ENCODE results near the gene METTL25B.
"Not testable (repeated sequence)": the region's sequence is repeated elsewhere in the genome, so short reads cannot be mapped to it uniquely, and the experiment has no call there.

Gene METTL25B

DNA sequence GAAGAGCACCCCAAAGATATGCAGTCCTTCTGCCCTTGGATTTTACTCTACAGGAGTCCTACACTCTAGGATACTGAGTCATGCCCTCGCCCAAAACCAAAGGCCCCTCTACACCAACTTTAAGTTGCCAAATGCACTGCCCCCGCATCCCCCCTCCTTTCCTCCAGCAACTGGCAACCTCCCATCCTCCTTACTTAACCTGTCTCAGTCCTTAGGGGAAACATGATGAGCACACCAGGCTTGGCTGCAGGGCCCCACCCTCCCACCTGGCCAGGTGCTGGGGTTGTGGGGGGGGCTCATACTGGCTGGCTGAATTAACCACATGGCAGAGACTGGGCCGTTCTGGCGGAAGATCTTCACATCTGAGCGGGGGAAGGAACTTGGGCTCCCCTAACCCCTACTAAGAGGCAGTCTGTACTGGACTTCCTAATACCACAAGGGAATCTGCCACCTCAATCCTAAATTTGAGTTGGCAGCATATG, 22.0 kb downstream of the METTL25B start:
- DNase-seq: peak; percentile 55

DNA sequence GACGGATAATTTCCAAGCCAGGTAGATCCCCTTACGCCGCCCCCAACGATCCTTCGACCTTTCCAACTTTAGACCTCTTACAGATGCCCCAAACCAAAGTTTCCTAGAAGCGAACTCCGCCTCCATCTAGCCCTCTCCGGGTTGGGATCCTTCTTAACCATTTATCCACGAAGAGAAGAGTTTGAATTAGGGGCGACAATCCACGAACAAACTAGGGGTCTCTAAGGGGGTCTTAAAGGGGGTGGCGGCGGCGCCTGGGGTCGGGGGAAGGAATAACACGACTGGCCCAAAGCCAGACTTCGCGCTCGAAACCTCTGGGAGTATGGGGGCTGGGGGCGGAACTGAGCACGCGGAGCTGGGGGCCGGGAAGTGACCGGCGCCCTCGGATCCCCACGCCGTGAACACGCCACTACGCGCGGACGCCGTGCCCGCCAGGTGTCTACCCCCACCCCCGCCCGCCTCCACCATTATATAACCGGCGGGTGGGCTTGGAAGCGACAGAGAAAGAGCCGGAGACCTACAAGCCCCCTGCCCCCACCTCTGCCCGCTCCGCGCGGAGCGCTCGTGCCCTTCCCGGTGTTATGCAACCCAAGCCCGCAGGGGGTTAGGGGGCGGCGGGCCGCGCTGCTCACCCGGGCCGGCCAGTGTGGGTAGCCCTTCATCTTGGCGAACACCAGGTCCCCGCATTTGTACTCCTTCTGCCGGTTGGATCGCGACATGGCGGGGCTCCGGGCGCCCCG, 22.6 kb downstream of the METTL25B start:
- DNase-seq: peak; percentile 58

DNA sequence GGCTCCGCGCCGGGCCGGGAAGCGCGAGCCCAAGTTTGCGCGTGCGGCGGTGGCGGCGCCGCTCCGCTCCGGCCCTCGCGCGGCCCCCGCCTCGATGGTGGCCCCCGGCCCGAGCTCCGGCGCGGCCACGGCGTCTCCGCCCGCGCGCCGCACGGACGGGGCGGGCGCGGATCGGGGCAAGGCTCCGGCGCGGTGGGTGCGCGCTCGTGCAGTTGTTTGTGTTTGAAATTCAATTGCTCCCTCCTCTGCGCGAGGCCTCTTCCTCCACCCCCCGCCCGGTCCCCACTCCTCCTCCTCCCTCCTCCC, 23.1 kb downstream of the METTL25B start, which contains the start of gene HDGF:
TSS of gene HDGF (minus strand) at position 225 of the 306 bp plus-strand sequence. CDS start 246 bp downstream, outside the sequence.
- DNase-seq: no peak

DNA sequence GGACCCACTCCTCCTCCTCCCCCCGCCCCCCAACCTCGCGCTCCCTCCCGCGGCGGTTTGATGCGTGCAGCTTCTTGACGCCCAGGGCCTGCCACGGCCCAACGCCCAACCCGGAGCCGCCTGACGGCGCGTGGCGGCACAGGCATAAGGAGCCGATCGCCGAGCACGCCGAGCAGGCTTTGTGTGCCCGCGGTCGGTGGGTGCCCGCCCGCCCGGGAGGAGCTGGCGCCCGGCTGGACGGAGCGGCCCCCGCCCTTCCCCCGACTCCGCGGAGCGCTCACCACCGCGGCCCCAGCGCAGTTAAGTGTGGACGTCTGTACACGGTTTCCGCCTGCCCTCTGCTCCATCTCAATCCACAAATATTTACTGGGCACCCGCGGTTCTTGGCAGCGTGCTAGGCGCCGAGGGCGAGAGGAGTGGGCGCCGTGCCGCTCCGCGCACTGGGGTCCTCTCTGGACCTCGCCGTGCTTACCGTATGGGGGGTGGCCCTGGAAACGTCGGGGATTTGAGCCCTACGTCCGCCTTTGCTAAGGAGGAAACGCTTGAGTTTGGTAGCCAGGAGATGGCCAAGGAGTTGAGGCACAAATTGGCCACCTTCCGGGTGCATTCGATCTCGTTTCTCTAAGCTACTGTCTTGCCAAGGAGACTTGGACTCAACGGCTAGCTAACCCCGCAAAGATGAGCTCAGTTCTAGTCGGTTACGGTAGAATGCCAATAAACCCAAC, 23.6 kb downstream of the METTL25B start:
- DNase-seq: peak; percentile 99

DNA sequence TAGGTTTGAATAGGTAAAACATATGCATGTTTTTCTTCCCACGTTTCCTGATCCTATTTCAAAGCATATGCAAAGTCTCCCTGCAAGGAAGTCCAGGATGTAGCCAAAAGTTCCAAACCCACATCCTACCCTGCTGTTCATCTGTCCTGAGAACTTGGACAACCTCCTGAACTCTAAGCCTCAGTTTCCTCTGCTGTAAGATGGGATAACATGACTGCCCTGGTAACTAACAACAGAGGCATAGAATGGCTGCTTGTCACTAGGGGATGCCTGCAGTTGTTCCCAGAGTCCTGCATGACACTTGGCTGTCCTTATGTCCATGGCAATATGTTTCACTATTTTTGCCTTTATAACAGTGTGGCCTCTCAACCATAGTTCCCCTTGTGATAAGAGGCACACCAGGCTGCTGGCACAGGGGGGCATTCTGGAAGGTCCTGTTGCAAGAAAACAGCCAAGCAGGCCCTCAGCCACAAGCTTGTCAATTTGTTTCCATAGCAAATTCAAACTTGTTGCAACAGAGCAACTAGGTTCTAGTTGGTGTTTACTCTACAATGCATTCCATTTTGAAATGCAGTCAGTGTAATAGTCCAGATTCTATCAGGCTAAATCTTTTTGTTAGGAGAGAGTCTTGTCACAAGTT, 24.7 kb downstream of the METTL25B start:
- DNase-seq: no peak

DNA sequence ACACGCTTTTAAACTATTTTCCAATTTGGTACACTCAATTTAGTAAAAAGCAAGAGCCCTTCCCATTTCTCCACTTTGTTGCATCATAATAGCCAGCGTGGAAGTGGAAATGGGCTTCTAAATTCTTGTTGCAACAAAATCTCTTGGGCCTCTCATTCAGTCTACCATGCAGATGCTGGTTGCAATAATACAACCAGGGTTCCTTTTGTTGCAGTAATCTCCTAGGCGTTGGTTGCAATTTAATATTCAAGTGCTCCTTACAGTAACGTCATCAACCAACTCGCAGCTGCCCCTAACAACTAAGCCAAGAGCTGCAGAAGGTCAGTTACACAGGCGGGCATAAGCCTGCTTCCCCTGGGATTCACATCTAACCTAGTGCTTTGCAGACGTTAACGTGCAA, 25.9 kb downstream of the METTL25B start:
- DNase-seq: peak; percentile 96

DNA sequence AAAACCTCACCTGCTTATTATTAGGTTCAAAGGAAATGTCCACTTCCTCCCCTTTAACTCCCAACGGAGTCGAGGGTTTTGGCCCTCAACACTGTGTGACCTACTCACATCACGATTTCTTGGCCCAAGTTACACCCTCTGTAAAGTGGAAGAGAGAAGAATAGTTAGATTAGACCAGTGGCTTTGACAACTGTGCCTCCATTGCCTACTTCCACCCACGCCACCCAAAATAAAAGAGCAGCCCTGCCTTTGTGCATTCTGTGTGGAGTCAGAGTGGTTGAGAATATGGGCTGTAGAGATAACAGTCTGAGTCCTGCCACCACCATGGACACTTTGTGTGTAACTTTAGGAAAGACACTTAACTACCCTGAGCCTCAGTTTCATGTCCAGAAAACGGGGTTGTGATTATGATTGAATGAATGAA, 27.3 kb downstream of the METTL25B start:
- no peak for DNase-seq

DNA sequence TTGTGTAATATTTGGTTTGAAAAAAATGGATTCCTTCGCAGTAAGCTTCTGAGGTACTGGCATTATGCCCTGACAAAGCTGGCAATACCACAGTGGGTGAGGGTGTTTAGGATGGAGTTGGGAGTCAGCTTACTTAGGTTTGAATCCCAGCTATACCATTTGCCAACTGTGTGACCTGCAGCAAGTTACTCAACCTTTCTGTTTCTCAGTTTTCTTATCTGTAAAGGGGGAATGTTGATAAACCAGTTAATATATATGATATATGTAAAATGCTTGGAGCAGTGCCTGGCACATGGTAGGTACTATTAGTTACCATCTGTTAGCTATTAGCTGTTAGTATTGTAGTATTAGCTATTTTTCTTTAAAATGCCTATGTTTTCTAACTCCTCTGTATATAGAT, 28.1 kb downstream of the METTL25B start:
- DNase-seq: no peak

DNA sequence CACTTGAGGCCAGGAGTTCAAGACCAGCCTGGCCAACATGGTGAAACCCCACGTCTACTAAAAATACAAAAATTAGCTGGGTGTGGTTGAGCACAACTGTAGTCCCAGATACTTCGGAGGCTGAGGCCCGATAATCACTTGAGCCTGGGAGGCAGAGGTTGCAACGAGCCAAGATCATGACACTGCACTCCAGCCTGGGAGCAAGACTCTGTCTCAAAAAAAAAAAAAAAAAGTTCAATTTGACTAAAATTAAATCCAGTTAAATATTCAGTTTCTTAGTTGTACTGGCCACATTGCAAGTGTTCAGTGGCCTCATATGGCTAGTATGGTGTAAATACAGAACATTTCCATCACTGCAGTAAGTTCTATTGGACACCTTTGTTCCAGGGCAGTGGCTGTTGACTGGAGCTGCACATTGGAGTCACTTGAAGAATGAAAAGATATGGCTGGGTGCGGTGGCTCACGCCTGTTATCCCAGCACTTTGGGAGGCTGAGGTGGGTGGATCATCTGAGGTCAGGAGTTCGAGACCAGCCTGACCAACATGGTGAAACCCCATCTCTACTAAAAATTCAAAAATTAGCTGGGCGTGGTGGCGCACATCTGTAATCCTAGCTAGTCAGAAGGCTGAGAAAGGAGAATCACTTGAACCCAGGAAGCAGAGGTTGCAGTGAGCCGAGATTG, 29.4 kb downstream of the METTL25B start:
- not testable (repeated sequence) for DNase-seq

DNA sequence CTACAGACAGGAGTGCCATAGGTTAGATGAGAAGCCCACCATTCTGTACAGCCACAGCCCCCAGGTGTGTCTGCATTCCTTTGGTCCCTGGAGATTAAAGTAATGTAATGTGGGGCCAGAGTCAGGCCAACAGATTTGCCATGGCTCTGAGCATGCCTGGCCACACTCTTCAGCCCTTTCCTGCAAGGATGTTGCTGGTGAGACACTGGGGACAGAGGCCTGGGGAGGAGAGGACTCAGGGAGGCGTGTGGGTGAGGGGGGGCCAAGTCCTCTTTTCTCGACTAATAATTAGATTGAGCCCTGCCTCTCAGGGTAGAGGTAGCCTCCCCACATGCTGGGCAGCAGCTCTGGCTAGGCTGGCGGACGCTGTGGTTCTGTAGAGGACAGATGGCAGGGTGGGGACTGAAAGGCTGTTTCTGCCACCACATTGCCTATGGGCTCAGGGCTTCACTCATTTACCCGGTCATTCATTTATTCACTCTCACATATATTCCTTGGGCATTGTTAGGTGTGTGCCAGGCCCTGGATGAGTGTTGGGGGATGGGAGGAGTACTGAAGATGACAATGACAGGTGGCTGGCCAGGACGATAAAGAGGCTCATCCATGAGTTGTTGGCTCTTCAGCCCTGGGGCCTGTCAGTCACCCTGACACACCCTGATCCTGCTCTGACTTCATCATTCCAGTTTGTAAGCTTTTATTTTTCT, 32.0 kb downstream of the METTL25B start:
- DNase-seq: peak; percentile 96

DNA sequence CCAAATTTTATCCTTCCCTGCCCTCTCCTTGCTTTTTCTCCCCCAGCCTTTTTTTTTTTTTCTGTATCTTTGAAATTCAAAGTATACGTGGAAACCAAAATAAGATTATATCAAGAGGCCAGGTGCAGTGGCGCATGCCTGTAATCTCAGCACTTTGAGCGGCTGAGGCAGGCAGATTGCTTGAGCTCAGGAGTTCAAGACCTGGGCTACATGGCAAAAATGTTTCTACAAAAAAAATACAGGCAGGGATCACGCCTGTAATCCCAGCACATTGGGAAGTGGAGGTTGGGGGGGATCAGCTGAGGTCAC, 32.5 kb downstream of the METTL25B start:
- peak; percentile 85 for DNase-seq

DNA sequence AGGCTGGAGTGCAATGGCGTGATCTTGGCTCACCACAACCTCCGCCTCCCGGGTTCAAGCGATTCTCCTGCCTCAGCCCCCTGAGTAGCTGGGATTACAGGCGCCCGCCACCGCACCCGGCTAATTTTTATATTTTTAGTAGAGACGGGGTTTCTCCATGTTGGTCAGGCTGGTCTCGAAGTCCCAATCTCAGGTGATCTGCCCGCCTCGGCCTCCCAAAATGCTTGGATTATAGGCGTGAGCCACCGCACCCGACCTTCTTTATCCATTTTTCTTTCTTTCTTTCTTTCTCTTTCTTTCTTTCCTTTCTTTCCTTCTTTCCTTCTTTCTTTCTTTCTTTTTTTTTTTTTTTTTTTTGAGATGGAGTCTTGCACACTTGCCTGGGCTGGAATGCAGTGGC, 36.9 kb downstream of the METTL25B start:
- not testable (repeated sequence) for DNase-seq

DNA sequence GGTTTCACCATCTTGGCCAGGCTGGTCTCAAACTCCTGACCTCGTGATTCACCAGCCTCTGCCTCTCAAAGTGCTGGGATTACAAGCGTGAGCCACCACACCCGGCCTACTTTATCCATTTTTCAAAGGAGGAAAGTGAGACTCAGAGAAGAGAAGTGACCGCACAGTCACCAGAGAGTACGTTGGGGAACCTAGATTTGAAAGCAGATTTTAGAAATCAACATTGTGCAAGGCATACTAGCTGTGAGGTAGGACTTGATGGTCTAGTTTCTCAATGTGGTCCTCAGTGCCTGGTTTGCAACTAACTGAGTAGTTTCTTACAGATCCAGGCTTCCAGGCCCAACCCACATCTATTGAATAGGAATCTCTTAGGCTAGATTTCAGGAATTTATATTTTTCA, 37.4 kb downstream of the METTL25B start:
- no peak for DNase-seq

DNA sequence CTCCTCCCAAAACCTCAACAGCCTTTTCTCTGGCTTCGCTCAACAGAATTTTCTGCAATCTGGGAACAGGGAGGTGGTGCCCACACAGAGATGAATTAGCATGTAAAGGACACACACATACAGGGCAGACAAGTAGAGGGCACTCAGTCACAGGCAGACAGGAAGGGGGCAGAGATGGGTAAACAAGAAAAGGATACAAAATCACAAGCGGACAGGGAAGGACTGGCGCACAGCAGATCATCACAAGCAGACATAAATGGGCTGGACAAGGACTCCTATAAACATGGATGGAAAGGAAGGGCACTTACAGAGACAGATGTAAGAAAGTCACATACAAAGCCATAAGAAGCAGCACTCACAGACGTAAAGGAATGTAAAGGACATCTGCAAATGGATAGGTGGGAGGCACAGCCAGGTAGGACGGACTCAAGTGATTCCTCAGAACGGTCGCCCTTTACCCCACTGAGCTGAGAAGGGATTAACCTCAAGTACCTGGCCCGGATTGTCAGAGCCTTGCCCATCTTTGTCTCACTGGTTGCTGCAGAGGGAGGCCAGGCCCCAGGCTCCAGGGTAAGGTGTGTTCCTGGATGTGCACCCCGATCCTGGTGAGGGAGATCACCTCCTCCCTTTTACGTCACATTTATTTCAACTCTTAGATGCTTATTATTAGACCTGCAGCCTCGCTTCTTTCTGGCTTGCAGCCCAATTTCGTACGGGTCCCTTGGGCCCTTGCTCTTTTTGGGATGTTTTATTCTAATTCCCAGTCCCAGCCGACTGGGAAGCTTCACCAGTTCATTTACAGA, 38.2 kb downstream of the METTL25B start:
- peak; percentile 75 for DNase-seq

DNA sequence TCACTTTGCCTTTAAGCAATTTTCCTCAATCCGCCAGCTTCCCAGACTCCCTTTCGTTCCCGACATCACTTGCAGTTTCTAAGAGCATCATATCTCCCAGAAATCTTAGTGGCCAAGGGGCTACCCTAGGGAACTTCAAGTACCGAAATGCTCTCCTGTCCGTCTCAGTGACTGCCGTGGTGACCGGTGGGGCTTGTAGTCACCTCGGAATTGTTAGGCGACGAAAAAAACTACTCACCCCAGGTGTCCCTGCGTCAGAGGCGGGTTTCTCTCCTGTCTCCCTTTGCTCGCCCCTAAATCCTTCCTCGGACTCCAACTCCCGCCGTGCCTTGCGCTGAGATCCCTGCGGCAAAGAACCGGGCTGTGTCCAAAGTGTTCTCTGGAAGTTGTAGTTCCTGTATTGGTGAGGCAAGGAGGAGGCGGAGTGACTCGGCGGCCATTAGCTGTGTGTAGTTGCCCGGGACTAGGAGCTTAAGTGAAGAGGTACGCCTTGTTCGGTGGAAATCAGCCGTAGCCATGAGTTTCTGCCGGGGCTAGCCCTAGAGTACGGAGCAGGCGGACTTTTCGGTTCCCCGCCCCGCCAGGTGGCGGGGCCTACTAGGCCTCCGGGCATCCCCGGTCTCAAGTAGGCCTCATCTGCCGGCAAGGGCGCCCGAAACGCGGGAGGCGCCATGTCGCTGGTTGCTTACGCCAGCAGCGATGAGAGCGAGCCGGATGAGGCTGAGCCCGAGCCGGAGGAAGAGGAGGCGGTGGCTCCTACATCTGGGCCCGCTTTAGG, 39.0 kb downstream of the METTL25B start, which contains the start of gene PRCC:
TSS of gene PRCC (plus strand) at position 435 of the 778 bp plus-strand sequence. CDS start at position 672, 237 bp downstream.
- peak; percentile 100 for DNase-seq

DNA sequence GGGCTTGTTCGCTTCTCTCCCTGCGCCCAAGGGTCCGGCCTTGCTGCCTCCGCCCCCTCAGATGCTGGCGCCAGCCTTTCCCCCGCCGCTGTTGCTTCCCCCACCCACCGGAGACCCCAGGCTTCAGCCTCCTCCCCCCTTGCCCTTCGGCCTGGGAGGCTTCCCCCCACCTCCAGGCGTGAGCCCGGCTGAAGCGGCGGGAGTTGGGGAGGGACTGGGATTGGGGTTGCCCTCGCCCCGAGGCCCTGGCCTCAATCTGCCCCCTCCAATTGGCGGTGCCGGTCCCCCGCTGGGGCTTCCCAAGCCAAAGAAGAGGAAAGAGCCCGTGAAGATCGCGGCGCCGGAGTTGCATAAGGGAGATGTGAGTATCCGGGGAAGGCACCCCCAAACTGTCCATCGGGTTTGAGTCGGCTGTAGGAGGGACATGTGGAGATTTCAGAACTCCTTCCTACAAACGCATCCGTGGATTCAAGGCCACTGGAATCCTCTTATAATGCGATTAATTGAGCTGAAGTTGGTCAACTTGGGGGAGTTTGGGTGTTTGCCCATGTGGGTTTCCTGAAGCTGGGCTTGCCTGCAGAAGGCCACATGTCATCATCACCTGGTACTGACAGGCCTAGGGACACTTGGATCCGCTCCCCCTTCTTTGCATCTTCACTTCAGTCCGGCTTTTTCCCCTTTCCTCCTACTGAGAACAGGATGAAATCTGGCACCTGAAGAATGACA, 39.8 kb downstream of the METTL25B start:
- peak; percentile 73 for DNase-seq

DNA sequence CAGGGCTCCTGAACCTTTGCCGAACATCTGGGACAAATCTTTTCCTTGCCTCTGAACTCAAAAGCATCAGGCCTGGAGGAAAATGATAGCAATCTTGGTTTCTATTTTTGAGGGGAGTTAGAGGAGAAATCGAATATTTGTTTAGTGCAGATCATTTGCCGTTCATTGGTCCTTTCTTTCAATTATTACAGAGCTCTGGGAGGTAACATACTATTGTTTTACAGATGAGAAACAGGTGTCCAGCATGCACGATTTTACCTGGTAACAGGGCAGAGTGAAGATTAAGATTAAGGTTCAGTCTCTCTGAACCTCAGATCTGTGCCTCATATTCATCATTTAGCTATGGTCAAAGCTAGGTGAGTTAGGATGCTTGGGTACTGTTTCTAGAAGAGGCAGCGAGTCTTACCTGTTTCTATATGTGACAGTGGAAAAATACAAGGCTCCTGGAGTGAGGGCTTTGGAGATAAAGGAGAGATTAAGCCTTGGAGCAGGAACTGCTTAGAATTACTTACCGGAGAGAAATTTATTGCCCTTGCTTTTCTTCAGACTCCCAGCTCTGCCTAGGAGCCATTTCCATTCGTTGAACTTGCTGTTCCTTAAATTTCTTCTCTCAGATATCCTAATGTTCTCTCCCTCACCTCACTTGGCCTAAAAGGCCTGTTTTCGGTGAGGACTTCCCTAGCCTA, 40.5 kb downstream of the METTL25B start:
- DNase-seq: peak; percentile 59

DNA sequence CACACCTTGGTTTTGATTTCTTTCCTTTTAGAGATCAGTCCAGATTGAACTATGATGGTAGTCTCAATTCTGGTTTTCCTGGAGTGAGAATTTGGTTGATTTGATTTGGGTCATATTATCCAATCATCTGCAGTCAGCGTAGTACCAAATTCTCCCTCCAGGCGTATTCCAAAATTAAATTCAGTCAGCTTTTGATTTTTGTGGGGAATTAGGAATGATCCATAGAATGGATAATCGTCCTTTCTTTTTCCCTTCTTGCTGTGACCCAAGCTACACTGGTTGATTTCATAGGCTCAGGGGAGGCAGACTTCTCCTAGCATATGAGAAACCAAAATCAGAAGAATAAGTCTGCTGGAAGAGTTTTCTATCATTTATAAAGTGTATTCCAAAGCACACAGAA, 44.0 kb downstream of the METTL25B start:
- no peak for DNase-seq

DNA sequence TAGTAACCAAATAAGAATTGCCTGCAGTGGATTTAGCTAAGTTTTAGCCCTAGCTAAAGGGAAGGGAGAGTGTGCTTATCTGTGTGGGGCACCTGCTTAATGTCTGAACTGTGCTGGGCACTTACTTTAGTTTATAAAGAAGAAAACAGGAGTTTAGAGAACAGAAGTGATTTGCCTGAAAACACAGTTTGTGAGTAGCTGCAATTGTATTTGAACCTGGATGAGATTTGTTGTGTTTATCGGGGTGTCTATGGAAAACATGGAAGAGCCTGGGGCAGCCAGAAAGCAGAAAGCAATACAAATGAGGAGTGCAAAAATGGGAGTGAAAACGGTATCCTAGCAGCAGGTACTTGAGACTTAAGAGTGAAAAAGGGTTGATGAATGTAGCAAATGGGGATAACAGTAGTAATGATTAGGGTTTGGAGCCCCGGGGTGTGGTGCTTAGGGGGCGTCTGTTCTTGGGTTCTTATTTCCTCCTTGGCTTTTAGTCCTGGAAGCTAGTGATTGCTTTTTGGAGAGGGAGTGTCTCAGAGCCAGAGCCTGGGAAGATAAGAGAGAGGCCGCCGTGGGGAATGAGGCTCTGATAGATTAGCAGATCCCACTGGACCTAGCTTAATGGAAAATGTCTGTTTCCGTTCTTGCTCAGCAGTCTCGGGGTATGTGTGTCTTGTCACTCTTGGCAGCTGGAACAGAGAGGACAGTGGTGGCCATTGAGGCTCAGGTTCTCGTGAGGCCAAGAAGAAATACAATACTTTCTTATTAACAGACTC, 44.6 kb downstream of the METTL25B start:
- no peak for DNase-seq
